ENCODE measurements around the gene HIP1.
A peak's percentile ranks its signal among the peaks of the same experiment; 100 is the strongest.
"Not testable (repeated sequence)": the region's sequence is repeated elsewhere in the genome, so short reads cannot be mapped to it uniquely, and the experiment has no call there.

The HIP1 gene

GRCh38 chr7:75738604-75738974 is at the start of gene HIP1:
Gene HIP1 (minus strand): TSS chr7:75738941. CDS start chr7:75738920, 21 bp downstream.
- peak within 1 kb of the TSS; percentile 95 for H3K4me3 ChIP-seq (ENCODE audit: low read depth, low read length)
- TF ChIP-seq, protein P1, sequence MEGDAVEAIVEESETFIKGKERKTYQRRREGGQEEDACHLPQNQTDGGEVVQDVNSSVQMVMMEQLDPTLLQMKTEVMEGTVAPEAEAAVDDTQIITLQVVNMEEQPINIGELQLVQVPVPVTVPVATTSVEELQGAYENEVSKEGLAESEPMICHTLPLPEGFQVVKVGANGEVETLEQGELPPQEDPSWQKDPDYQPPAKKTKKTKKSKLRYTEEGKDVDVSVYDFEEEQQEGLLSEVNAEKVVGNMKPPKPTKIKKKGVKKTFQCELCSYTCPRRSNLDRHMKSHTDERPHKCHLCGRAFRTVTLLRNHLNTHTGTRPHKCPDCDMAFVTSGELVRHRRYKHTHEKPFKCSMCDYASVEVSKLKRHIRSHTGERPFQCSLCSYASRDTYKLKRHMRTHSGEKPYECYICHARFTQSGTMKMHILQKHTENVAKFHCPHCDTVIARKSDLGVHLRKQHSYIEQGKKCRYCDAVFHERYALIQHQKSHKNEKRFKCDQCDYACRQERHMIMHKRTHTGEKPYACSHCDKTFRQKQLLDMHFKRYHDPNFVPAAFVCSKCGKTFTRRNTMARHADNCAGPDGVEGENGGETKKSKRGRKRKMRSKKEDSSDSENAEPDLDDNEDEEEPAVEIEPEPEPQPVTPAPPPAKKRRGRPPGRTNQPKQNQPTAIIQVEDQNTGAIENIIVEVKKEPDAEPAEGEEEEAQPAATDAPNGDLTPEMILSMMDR (IDR thresholded peaks at IDR 0.05; ENCODE audit: low read depth, low read length) = no peak

DNA sequence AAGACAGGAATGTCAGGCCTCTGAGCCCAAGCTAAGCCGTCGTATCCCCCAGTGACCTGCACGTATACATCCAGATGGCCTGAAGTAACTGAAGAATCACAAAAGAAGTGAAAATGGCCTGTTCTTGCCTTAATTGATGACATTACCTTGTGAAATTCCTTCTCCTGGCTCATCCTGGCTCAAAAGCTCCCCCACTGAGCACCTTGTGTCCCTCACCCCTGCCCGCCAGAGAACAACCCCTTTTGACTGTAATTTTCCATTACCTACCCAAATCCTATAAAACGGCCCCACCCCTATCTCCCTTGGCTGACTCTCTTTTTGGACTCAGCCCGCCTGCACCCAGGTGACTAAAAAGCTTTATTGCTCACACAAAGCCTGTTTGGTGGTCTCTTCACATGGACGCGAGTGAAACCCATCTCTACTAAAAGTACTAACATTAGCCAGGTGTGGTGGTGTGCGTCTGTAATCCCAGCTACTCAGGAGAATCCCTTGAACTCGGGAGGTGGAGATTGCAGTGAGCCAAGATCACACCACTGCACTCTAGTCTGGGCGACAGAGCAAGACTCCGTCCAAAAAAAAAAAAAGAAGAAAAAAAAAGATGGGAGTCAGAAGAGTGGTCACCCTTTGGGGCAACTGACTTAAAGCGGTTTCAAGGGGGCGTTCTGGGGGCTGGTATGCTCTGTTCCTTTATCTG is 49.6 kb upstream of the HIP1 start:
- H3K4me3 ChIP-seq (ENCODE audit: low read depth, low read length) = not testable (repeated sequence)

- H3K4me3 ChIP-seq (ENCODE audit: low read depth, low read length) = not testable (repeated sequence)
Observed at GRCh38 chr7:75783058-75783457, 44.3 kb upstream of the HIP1 start.

GRCh38 chr7:75780647-75781273 is 42.0 kb upstream of the HIP1 start:
- not testable (repeated sequence) for H3K4me3 ChIP-seq (ENCODE audit: low read depth, low read length)

GRCh38 chr7:75779516-75779915 is 40.8 kb upstream of the HIP1 start:
- H3K4me3 ChIP-seq (ENCODE audit: low read depth, low read length) = not testable (repeated sequence)

- not testable (repeated sequence) for H3K4me3 ChIP-seq (ENCODE audit: low read depth, low read length)
Observed at GRCh38 chr7:75779035-75779434, 40.3 kb upstream of the HIP1 start.

- H3K4me3 ChIP-seq (ENCODE audit: low read depth, low read length) = no peak overlapping the region
- TF ChIP-seq, protein P1 (IDR thresholded peaks at IDR 0.05; ENCODE audit: low read depth, low read length) = no peak
Observed at GRCh38 chr7:75776295-75776971, 37.7 kb upstream of the HIP1 start.

DNA sequence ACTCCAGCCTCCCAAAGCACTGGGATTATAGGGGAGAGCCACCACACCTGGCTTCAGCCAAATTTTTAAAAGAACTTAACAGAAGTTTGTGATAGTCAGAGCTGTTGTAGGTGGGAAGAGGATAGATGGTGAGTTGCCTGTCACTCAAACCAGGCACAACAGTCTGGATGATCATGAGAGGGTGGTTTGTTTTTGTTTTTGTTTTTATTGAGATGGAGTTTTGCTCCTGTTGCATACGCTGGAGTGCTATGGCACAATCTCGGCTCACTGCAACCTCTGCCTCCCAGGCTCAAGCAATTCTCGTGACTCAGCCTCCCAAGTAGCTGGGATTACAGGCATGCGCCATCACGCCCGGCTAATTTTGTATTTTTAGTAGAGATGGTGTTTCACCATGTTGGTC is 35.2 kb upstream of the HIP1 start:
- H3K4me3 ChIP-seq (ENCODE audit: low read depth, low read length) = not testable (repeated sequence)

GRCh38 chr7:75772081-75773077 is 33.6 kb upstream of the HIP1 start, which contains the start of gene CCL26:
Gene CCL26 (minus strand): TSS chr7:75772211. CDS start chr7:75772176, 35 bp downstream.
- no peak within 1 kb of the TSS for H3K4me3 ChIP-seq (ENCODE audit: low read depth, low read length)
- TF ChIP-seq, protein P1 (IDR thresholded peaks at IDR 0.05; ENCODE audit: low read depth, low read length) = no peak

DNA sequence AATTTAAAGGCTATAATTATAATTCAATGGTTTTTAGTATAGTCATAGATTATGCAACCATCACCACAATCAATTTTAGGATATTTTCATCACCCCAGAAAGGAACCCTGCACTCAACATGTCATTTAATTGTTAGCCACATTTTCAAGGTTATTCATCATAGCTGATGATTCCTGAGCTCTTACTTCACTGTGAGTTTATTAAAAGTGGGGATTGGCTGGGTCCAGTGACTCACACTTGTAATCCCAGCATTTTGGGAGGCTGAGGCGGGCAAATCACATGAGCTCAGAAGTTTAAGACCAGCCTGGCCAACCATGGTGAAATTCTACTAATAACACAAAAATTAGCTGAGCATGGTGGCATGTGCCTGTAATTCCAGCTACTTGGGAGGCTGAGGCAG is 32.5 kb upstream of the HIP1 start:
- TF ChIP-seq, protein P1 (IDR thresholded peaks at IDR 0.05; ENCODE audit: low read depth, low read length) = no peak
- no peak overlapping the region for H3K4me3 ChIP-seq (ENCODE audit: low read depth, low read length)
